Activated CD4-positive, alpha-beta T cell treated with anti-CD3 and anti-CD28 coated beads, Interleukin-2, amount 50 U/mL, for 1 hour (primary cell): ENCODE measurements around the gene WWOX.
"Not testable (repeated sequence)": the region's sequence is repeated elsewhere in the genome, so short reads cannot be mapped to it uniquely, and the experiment has no call there.

Experiments
- DNase-seq: peaks from one replicate; pipeline ENCODE4 v3.0.0-alpha.2; 2020

Gene WWOX

DNA sequence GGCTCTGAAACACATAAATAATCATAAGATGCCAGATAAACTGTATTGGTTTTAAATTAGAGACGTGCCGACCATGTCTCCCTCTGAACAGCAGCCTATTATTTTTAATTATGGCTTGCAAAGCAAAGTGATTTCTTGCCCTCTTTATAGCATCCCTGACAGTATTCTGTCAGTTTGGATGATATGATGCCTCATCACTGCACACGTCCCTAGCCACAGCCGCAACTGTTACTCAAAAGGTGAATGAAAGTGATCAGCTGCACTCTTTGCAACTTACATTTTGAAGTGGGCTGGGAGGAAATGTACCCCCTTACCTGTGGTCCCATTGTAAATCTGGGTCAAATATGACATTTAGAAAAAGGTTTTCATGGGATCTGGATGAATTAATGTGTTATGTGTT lies 1111.2 kb downstream of the WWOX start:
- no peak for DNase-seq

DNA sequence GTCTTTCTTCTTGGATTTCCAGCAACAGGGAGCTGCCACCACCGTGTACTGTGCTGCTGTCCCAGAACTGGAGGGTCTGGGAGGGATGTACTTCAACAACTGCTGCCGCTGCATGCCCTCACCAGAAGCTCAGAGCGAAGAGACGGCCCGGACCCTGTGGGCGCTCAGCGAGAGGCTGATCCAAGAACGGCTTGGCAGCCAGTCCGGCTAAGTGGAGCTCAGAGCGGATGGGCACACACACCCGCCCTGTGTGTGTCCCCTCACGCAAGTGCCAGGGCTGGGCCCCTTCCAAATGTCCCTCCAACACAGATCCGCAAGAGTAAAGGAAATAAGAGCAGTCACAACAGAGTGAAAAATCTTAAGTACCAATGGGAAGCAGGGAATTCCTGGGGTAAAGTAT lies 1112.1 kb downstream of the WWOX start:
- no peak for DNase-seq

DNA sequence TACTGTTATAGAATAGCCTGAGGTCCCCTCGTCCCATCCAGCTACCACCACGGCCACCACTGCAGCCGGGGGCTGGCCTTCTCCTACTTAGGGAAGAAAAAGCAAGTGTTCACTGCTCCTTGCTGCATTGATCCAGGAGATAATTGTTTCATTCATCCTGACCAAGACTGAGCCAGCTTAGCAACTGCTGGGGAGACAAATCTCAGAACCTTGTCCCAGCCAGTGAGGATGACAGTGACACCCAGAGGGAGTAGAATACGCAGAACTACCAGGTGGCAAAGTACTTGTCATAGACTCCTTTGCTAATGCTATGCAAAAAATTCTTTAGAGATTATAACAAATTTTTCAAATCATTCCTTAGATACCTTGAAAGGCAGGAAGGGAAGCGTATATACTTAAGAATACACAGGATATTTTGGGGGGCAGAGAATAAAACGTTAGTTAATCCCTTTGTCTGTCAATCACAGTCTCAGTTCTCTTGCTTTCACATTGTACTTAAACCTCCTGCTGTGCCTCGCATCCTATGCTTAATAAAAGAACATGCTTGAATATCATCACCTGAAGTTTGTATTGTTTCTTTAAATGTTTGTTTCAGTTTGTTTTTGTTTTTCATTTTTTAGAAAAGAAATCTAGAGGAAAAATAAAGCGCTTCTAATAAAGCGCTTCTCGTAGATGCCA lies 1112.8 kb downstream of the WWOX start:
- DNase-seq = no peak

DNA sequence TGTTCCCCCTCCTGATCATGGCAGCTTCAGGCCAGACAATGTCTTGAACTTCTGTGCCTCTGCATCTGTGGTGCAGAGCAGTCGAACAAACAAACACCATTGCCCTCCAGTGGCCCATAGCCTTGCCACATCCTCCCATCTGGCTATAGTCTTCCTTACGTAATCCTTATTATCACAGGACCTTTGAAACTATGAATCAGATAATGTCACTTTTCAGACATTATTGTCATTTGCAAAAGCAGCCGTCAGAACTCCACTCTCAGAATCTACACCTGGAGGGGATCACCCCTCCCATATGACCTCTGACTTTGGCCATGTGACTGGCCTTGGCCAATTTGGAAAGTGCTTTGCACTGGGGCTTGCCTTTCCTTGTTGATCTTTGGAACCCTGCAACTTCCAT lies 1113.8 kb downstream of the WWOX start:
- no peak for DNase-seq

DNA sequence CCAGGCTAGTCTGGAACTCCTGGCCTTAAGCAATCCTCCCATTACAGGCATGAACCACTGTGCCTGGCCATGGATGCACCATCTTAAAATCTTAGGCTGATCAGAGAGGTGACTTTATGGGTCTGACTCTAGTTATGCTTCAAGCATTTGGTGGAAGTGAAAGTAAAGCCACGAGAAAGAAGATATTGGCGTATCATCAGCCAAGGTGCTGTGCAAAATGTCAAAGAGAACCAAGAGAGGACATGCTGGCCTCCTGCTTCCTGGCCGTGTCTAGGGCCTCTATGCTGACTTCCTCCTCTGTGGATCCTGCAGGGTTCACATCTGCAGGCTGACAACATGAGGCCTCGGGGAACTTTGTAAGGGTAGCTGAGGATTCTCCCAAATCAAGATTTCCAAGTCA lies 1115.8 kb downstream of the WWOX start:
- no peak for DNase-seq

DNA sequence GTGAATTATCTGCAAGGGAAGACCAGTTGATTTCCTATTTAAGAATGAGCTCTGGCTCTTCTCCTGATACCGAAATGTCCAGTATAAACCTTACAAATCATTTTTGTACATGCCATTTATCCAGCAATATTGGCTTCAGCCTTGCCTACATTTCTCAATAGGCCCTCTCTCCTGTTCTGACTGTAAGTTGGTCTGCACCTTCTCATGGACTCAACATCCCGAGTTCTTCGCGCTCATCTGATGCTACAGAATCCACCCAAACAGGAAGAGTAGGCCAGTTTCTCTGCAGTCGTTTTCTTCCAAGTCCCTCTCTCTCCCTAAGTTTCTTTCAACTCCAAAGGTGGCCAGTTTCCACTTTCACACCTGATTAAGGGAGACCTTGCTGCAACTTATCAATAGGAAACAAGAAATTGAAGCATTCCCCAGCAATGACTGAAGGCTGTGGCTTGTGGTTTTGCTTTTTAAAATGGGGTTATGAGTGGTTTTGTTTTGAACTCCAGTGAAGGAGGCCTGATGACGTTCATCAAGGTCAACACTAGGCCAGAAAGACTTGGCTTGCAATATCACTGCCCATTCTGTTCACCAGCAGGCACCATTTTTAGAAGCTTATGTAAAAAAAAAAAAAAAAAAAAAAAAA lies 1118.0 kb downstream of the WWOX start:
- no peak for DNase-seq

DNA sequence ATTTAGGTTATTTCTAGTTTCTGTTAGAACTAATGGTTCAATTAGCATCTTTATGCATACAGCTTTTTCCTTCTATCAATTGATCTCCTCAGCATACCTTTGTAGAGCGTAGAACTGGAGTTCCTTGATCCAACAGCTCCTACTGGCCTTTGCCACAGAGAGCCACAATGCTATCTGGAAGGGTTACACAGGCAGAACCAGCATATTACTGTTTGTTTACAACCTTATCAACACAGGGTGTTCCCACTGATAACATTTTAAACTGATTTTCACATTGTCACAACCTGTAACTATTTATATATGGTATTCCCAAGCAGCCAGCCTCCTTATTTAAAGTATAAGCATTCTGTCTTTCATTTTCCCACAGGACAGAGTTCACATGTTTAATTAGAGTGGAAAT lies 1118.9 kb downstream of the WWOX start:
- no peak for DNase-seq

DNA sequence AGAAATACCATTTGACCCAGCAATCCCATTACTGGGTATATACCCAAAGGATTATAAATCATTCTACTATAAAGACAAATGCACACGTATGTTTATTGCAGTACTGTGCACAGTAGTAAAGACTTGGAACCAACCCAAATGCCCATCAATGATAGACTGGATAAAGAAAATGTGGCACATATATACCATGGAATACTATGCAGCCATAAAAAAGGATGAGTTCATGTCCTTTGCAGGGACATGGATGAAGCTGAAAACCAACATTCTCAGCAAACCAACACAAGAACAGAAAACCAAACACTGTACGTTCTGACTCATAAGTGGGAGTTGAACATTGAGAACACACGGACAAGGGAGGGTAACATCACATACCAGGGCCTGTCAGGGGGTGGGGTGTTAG lies 1126.5 kb downstream of the WWOX start:
- DNase-seq = not testable (repeated sequence)

DNA sequence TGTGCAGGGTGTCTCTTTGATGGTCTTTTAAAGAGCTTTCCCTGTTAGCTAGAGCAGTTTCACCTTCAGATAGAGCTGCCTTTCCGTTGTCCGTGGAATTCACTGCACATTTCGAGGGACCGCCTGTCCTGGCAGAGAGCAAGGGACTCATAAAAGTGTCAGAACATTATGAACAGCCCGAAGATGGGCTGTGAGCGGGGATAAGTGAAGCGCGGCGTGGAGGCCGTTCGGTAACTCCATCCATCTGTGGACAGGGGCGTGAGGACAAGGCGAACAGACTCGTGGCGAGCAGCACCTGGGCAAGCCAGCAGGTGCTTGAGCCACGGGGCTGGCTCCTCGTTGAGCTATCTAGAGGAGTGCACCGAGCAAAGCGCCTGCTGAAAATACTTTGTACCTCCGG lies 1129.9 kb downstream of the WWOX start:
- DNase-seq = no peak

DNA sequence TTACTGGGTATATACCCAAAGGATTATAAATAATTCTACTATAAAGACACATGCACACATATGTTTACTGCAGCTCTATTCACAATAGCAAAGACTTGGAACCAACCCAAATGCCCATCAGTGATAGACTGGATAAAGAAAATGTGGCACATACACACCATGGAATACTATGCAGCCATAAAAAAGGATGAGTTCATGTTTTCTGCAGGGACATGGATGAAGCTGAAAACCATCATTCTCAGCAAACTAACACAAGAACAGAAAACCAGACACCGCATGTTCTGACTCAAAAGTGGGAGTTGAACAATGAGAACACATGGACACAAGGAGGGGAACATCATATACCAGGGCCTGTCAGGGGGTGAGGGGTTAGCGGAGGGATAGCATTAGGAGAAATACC lies 1146.2 kb downstream of the WWOX start:
- not testable (repeated sequence) for DNase-seq

DNA sequence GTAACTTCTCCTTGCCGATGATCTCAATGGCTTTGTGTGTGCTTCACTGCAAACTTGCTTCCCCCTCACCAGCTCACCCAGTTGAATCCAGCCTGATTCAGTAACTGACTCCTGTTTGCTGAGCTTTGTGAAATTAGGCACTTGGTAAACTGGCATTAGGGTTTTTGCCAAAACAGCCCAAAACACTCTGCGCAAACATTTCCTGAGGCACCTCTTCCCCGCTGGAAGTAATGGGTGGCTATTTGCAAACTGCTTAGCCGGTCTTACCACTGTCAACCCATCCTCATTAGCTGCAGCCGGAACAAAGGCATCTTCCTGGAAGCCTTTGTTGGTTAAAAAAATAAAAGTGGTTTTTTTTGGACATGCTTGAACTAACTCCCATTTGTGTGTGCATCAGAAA lies 1147.9 kb downstream of the WWOX start:
- no peak for DNase-seq

DNA sequence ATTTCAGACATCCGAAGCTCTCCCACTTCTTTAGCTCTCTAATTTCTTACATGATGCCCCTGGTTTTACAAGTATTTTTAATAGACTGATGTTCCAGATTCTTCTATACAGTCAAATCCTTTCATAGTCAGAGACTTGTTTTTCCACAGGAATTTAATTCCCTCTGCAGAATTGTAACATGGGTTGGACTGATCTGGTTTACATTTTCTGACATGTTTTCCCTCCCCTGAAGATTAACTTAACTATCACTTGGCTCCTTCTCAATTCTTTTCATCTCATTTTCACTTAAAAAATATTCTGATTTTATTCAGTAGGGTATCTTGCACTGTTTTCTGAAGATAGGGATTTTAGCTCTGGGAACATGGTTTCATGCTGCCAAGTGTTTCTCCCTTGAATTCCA lies 1148.9 kb downstream of the WWOX start:
- no peak for DNase-seq

DNA sequence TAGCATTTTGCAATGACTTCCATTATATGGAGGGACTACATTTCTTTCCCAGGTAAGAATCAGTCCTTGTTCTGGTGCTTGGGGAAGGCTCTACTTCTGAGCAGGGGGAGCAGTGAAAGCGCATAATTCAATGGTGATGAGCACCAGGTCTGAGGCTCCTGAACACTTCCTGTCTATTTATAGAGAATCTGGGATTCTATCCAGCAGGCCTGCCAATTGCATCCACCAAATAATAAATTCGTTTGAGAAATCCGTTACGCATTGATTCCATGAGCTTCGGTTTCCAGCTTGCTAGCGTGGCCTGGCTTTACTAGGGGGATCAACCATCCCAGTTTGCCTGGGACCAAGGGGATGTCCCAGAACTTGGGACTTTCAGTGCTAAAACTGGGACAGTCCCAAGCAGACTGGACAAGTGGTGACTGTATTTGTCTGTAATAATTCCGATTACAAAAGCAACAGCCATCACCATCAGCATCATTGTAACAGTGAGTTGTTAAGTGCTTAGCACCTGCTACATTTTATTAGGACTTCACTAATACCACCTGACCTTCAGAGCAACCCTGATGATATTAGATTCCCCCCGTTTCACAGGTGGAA lies 1151.1 kb downstream of the WWOX start:
- DNase-seq = no peak

DNA sequence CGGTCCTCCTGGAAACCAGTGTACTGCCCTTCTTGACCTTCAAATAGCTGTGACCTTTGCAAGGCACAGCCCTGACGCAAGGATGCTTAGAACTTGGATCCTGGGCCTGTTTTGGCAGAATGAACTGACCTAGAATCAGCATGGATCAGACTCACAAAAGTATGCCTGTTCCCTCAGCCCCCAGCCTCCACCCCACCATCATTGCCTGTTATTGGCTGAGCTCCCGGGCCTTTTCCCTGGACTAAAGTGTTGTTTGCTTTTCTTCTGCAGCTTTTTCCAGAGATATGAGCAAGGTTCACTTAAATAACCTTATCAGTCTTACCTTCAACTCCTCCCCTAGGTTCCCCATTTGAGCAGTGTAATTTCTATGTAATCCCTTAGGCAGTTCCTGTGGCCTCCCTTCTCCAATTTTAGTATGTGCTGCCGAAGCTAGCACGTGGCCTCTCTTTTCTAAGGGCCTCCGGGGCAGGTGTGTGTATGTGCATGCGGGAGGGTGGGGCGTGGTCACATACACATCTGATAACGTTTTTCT lies 1153.7 kb downstream of the WWOX start:
- no peak for DNase-seq

DNA sequence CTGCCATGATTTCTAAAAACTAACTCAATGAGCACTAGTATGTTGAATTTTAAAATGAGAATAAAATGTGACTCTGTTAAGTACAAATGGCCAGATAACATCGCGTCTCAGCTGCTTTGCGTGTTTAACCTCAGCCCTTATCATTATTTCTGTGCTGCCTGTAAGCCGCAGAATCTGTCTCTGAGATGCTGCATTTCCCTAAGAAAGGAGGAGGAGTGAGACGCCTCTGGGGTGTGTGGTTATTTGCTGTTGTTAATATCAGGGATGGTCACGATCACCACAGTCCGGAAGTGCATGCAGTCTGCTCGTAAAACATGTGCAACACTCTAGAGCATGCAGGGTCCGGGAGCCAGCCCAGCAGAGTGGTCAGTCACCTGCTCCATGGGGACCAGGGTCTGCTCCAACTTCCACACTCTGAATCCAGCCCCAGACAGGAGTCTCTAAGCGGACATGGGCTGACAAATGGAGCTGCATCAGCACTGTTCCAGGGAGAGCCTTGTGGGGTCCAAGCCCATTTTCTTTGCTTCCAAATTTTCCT lies 1158.6 kb downstream of the WWOX start:
- no peak for DNase-seq

DNA sequence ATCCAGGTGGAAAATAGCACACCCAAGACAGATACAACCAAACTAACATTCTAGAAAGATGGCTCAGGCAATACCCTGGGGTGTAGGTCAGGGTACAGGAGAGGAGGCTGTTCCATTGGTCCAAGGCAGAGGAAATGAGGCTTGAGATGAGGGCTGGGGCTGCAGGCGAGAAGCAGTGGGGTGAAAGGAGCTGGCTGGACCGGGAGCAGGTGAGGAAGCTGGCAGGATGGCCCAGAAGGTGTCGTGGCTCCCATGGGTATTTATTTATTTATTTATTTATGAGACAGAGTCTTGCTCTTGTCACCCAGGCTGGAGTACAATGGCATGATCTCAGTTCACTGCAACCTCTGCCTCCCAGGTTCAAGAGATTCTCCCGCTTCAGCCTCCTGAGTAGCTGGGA lies 1161.4 kb downstream of the WWOX start:
- DNase-seq = not testable (repeated sequence)

DNA sequence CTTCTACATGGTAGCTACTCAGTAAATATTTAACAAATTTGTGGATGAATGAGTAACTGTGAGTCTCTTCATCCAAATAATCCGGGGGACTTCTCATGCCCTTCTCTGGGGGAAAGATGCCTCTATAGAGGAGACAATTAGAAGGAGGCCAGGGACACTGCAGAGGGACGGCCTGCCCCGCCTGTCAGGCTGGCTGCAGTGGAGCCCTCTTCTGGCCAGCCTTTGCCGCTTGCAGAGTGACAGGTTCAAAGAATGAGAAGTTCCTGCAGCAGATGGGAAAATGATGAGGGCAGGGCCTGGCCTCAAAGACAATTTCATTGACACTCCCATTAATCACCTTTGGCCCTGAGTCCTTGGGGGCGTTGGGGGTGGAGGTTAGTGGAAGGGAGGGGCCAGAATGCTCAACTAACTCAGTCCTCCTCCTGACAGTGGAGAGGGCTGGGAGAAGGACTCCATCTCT lies 1162.1 kb downstream of the WWOX start:
- DNase-seq = peak; percentile 40

DNA sequence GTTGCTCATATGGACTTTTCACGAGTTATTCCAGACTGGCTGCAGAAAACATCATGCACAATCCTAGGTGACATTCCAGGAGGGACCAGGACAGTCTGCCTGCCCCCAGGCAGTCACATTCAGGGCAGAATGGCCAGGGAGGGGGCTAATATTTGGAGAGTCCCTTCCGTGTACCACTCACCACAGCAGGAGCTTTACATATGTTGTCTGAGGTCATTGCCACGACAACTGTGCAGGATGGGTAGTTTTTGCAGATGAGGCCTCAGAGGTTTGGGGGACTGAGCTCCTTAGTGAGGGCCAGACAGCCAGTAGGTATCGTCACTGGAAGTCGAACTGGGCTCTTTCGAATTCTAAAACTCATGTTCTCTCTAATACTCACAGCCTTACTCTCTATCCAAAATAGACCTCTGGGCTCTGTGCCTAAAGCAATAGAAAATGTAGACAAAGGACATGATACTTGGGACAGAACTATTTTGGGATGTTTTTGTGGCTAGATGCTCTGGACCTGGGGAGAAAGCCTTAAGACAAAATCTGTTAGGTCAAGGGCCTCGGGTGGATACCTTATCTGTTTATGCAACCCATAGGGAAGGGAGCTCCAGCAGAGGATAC lies 1162.6 kb downstream of the WWOX start:
- no peak for DNase-seq
